Measurements from ENCODE around the gene S100Z. TPM values are rescaled to one million over a fixed set of nuclear protein-coding genes. Genes with fewer than 3 reads are reported as not detected.

The S100Z gene
- total RNA-seq, 1 donor from 2014 or later: not detected

- no peak overlapping the region for H3K9ac ChIP-seq
- peaks cover 16% of the 10 kb centered on the region for H3K27me3 ChIP-seq
- H4K20me1 ChIP-seq (ENCODE audit: low read depth): no peaks in the 10 kb centered on the region
- no peak overlapping the region for H3K4me3 ChIP-seq
- H3K4me1 Mint-ChIP-seq: peaks cover 4% of the 10 kb centered on the region
- H3K79me2 ChIP-seq (ENCODE audit: low read depth): no peaks in the 10 kb centered on the region
- no peaks in the 10 kb centered on the region for H3F3A ChIP-seq (ENCODE audit: low read depth)
- no peak overlapping the region for H3K27ac ChIP-seq
- H3K4me3 Mint-ChIP-seq: no peak overlapping the region
- no peak overlapping the region for H3K4me2 ChIP-seq
- H3K36me3 Mint-ChIP-seq: no peaks in the 10 kb centered on the region
- no peaks in the 10 kb centered on the region for H3K36me3 ChIP-seq
- no peak for DNase-seq (ENCODE audit: low spot score)
- peaks cover 2% of the 10 kb centered on the region for H3K9me3 Mint-ChIP-seq
- peaks cover 10% of the 10 kb centered on the region for H3K27me3 Mint-ChIP-seq (ENCODE audit: insufficient read depth, low read depth)
- no peak overlapping the region for H3K27ac Mint-ChIP-seq
- TF ChIP-seq CTCF (IDR thresholded peaks at IDR 0.05) (no peak), EZH2 (IDR thresholded peaks at IDR 0.05) (no peak), EZH2phosphoT487 (IDR thresholded peaks at IDR 0.05) (no peak)
- peaks cover 16% of the 10 kb centered on the region for H3K4me1 ChIP-seq
- H2AFZ ChIP-seq (replicated peaks): no peak overlapping the region
- no peaks in the 10 kb centered on the region for H3K9me3 ChIP-seq (ENCODE audit: low read depth)
Observed at GRCh38 chr5:76960004-76960625, 110.3 kb downstream of the S100Z start.

- DNase-seq (ENCODE audit: low spot score): no peak
- Histone ChIP-seq H3K9ac (no peak overlapping the region), H3F3A (ENCODE audit: low read depth) (no peaks in the 10 kb centered on the region), H3K4me3 (no peak overlapping the region), H3K4me1 (peaks cover 23% of the 10 kb centered on the region), H3K4me2 (peak overlapping the region; percentile 8), H3K79me2 (ENCODE audit: low read depth) (no peaks in the 10 kb centered on the region), H2AFZ (replicated peaks) (no peak overlapping the region), H4K20me1 (ENCODE audit: low read depth) (no peaks in the 10 kb centered on the region), H3K27me3 (no peaks in the 10 kb centered on the region), H3K36me3 (no peaks in the 10 kb centered on the region), H3K27ac (no peak overlapping the region), H3K9me3 (ENCODE audit: low read depth) (no peaks in the 10 kb centered on the region)
- no peak for TF ChIP-seq CTCF (IDR thresholded peaks at IDR 0.05)
- no peak for TF ChIP-seq EZH2phosphoT487 (IDR thresholded peaks at IDR 0.05)
- no peak for TF ChIP-seq EZH2 (IDR thresholded peaks at IDR 0.05)
- Mint-ChIP-seq H3K4me1 (peaks cover 3% of the 10 kb centered on the region), H3K27ac (no peak overlapping the region), H3K4me3 (no peak overlapping the region), H3K36me3 (no peaks in the 10 kb centered on the region), H3K9me3 (no peaks in the 10 kb centered on the region), H3K27me3 (ENCODE audit: insufficient read depth, low read depth) (peaks cover 6% of the 10 kb centered on the region)
Observed at GRCh38 chr5:76964060-76964459, 114.2 kb downstream of the S100Z start.

Small RNA genes lying within 50 kb of the gene (small RNA-seq; reads per million reads assigned to genes)
- gene RN7SL208P (not detected), gene RNU6ATAC36P (not detected)

Other genes starting within 250 kb of the S100Z start
- 3.6 and 4.3 TPM in 2 replicates for gene F2RL2, start 226.6 kb upstream of the S100Z start, total RNA-seq (ENCODE audit: low replicate concordance)
- 48.5 and 53.8 TPM in 2 replicates for gene F2R, start 133.9 kb upstream of the S100Z start, total RNA-seq (ENCODE audit: low replicate concordance)
- gene F2RL1, start 31.0 kb upstream of the S100Z start, total RNA-seq (ENCODE audit: low replicate concordance): 9.3 and 10.6 TPM in 2 replicates
- gene CRHBP, start 103.0 kb downstream of the S100Z start, total RNA-seq (ENCODE audit: low replicate concordance): 0.09 and 0.51 TPM in 2 replicates
- 33.1 and 35.1 TPM in 2 replicates for gene AGGF1, start 180.4 kb downstream of the S100Z start, total RNA-seq (ENCODE audit: low replicate concordance)
- 0.36 and 1.2 TPM in 2 replicates for gene ZBED3, start 237.3 kb downstream of the S100Z start, total RNA-seq (ENCODE audit: low replicate concordance)